IMR-90 (cell line): ENCODE data around the gene FIS1. TPM values are rescaled to one million over a fixed set of nuclear protein-coding genes. Genes with fewer than 3 reads are reported as not detected.

ENCODE experiments used
- ATAC-seq: fragments of 200-7000 bp; cut with Tn5 transposase; 2 replicates; pipeline ENCODE4 v1.9.1; 2020; ENCODE audit warnings: low read depth, mild to moderate bottlenecking, moderate library complexity
- BruUV-seq: library from RNA; stranded (reverse); fragments of 400-500 nt; replicated peaks from 2 replicates; lab custom pipeline; 2021; lab: Mats Ljungman, UMichigan
- CTCF ChIA-PET: fragments of 300-600 bp; formaldehyde crosslinking; extraction: SDS; loops from one replicate; lab custom pipeline; 2021; ENCODE audit warnings: antibody characterized with exemption; lab: Yijun Ruan, JAX
- POLR2A ChIA-PET: fragments of 300-600 bp; sonication (Branson Sonifier 250); formaldehyde crosslinking; loops from one replicate; lab custom pipeline; 2022; ENCODE audit warnings: antibody characterized with exemption; ENCODE audit not compliant: unreplicated experiment; lab: Charles Lee
- DNase-seq: peaks from one replicate; pipeline ENCODE4 v3.0.0; 2013
- H2AFZ ChIP-seq: replicated peaks from 2 replicates; pipeline ENCODE3; 2013; ENCODE audit warnings: low read length, mild to moderate bottlenecking; ENCODE audit not compliant: poor library complexity
- H2AK5ac ChIP-seq: 2 replicates; pipeline ENCODE4 v1.6.1; 2013; ENCODE audit warnings: low read depth, low read length, inconsistent platforms
- H2AK9ac ChIP-seq: replicated peaks from 2 replicates; pipeline ENCODE3; 2013; ENCODE audit warnings: mild to moderate bottlenecking, low read depth, low read length, moderate library complexity; ENCODE audit not compliant: poor library complexity
- H2BK120ac ChIP-seq: 2 replicates; pipeline ENCODE4 v1.6.1; 2013; ENCODE audit warnings: low read depth, low read length, inconsistent platforms
- H2BK15ac ChIP-seq: 3 replicates; pipeline ENCODE4 v1.6.1; 2013; ENCODE audit warnings: low read depth, low read length, inconsistent platforms
- H2BK20ac ChIP-seq: 2 replicates; pipeline ENCODE4 v1.6.1; 2013; ENCODE audit warnings: low read depth, mild to moderate bottlenecking, inconsistent platforms, low read length, moderate library complexity
- H2BK5ac ChIP-seq: 2 replicates; pipeline ENCODE4 v1.6.1; 2013; ENCODE audit warnings: mild to moderate bottlenecking, low read depth, low read length, inconsistent platforms; ENCODE audit not compliant: poor library complexity, severe bottlenecking
- H3K14ac ChIP-seq: replicated peaks from 2 replicates; pipeline ENCODE4 v1.6.1; 2013; ENCODE audit warnings: low read depth, low read length, inconsistent platforms
- H3K18ac ChIP-seq: 2 replicates; pipeline ENCODE4 v1.6.1; 2013; ENCODE audit warnings: low read depth, low read length, control low read depth
- H3K23ac ChIP-seq: 2 replicates; pipeline ENCODE4 v1.6.1; 2013; ENCODE audit warnings: low read depth, low read length, inconsistent platforms
- H3K27ac ChIP-seq: 2 replicates; pipeline ENCODE4 v1.5.1; 2013; ENCODE audit warnings: mild to moderate bottlenecking, control low read depth, low read length; ENCODE audit not compliant: insufficient read depth
- H3K27me3 ChIP-seq: 2 replicates; pipeline ENCODE4 v1.6.1; 2013; ENCODE audit warnings: low read length; ENCODE audit not compliant: control insufficient read depth, insufficient read depth
- H3K36me3 ChIP-seq: 2 replicates; pipeline ENCODE4 v1.6.1; 2013; ENCODE audit warnings: low read length, mixed read lengths; ENCODE audit not compliant: control insufficient read depth, insufficient read depth
- H3K4ac ChIP-seq: 2 replicates; pipeline ENCODE4 v1.6.1; 2013; ENCODE audit warnings: low read depth, low read length, inconsistent platforms
- H3K4me1 ChIP-seq: 2 replicates; pipeline ENCODE4 v1.6.1; 2013; ENCODE audit warnings: low read length, mixed read lengths; ENCODE audit not compliant: control insufficient read depth, insufficient read depth
- H3K4me2 ChIP-seq: 2 replicates; pipeline ENCODE4 v1.6.1; 2013; ENCODE audit warnings: low read depth, mild to moderate bottlenecking, control low read depth, low read length, moderate library complexity
- H3K4me3 ChIP-seq: 2 replicates; pipeline ENCODE4 v1.5.1; 2013; ENCODE audit warnings: low read depth, mild to moderate bottlenecking, control low read depth, low read length, moderate library complexity; ENCODE audit not compliant: insufficient read depth
- H3K56ac ChIP-seq: 2 replicates; pipeline ENCODE4 v1.6.1; 2013; ENCODE audit warnings: low read length, inconsistent platforms; ENCODE audit not compliant: insufficient read depth; ENCODE audit errors: extremely low read depth
- H3K79me1 ChIP-seq, 2 experiments: 2 replicates each; pipeline ENCODE4 v1.6.1; 2013; ENCODE audit warnings: low read length in 2 of 2, inconsistent platforms in 1 of 2, low read depth in 1 of 2
- H3K9ac ChIP-seq: 2 replicates; pipeline ENCODE4 v1.6.1; 2013; ENCODE audit warnings: low read depth, low read length, control low read depth
- H3K9me1 ChIP-seq: 2 replicates; pipeline ENCODE4 v1.6.1; 2013; ENCODE audit warnings: low read length, inconsistent platforms; ENCODE audit not compliant: insufficient read depth
- H3K9me3 ChIP-seq: 2 replicates; pipeline ENCODE4 v1.6.1; 2013; ENCODE audit warnings: low read length; ENCODE audit not compliant: control insufficient read depth, insufficient read depth
- H4K20me1 ChIP-seq: 2 replicates; pipeline ENCODE4 v1.6.1; 2013; ENCODE audit warnings: low read length, inconsistent platforms; ENCODE audit not compliant: insufficient read depth
- H4K5ac ChIP-seq: 2 replicates; pipeline ENCODE4 v1.6.1; 2013; ENCODE audit warnings: mild to moderate bottlenecking, low read depth, low read length, control low read depth
- H4K8ac ChIP-seq, 2 experiments: 2 replicates each; pipeline ENCODE4 v1.6.1; 2013; ENCODE audit warnings: low read depth in 2 of 2, low read length in 2 of 2, control low read depth in 1 of 2, inconsistent platforms in 1 of 2
- H4K91ac ChIP-seq: 2 replicates; pipeline ENCODE4 v1.6.1; 2013; ENCODE audit warnings: low read depth, low read length, inconsistent platforms; ENCODE audit not compliant: insufficient read depth
- BHLHE40 ChIP-seq: fragments of 150-350 bp; IDR thresholded peaks from 2 replicates; pipeline ENCODE4 v1.6.1; 2016; ENCODE audit warnings: mild to moderate bottlenecking, low read depth, low read length
- MAFK ChIP-seq: IDR thresholded peaks from 2 replicates; pipeline ENCODE4 v1.6.1; 2012; ENCODE audit warnings: low read depth, low read length, improper control_type of control experiment
- WGBS, 2 experiments: methylation state at CpG; one replicate each; pipeline versions ENCODE4 v1.1.5 to v1.1.7; 2013; ENCODE audit warnings: missing lambda C conversion rate in 2 of 2; ENCODE audit not compliant: insufficient read length in 1 of 2; ENCODE audit errors: extremely low coverage in 2 of 2; 5-methylcytosine and 5-hydroxymethylcytosine counted together
- dilution Hi-C: fragments of 300-500 bp; cut with HindIII; formaldehyde crosslinking; loops from one replicate; pipeline ENCODE4 v1.14.3; 2018; ENCODE audit warnings: low sequenced_read_pairs; ENCODE audit not compliant: unreplicated experiment
- in situ Hi-C: fragments of 300-500 bp; cut with MboI; formaldehyde crosslinking; loops from 3 replicates; pipeline ENCODE4 v1.14.3; 2019; ENCODE audit warnings: low sequenced_read_pairs, inconsistent platforms, mixed read lengths
- intact Hi-C: fragments of 100-400 bp; cut with micrococcal nuclease; formaldehyde crosslinking; loops from 2 replicates; pipeline ENCODE4 v1.10.0; 2022
- polyA plus RNA-seq, 3 experiments: library from polyadenylated mRNA; depleted of rRNA; stranded (reverse); fragments of >200 nt; gene quantifications; 2 replicates each; pipeline ENCODE4 v1.2.3, GENCODE V29; 2012; ENCODE audit warnings: low replicate concordance in 1 of 3
- total RNA-seq: library from RNA; depleted of rRNA; stranded (reverse); fragments of >200 nt; gene quantifications from 2 replicates; pipeline ENCODE4 v1.2.3, GENCODE V29; 2012

Gene FIS1
- total and polyA plus RNA-seq, 2 of the 4 experiments (the other 2 are of a cell fraction) = 293 to 489 TPM

- no peak overlapping the region for H3K9ac ChIP-seq
- intact Hi-C loops = no loop called here
- H3K27me3 ChIP-seq = no peaks in the 10 kb centered on the region
- H3K4me3 ChIP-seq = no peak overlapping the region
- no peak overlapping the region for H3K23ac ChIP-seq
- H3K27ac ChIP-seq = no peak overlapping the region
- no peak overlapping the region for H2AK9ac ChIP-seq
- no peak overlapping the region for H4K8ac ChIP-seq
- H3K4ac ChIP-seq = no peak overlapping the region
- no peak overlapping the region for H4K91ac ChIP-seq
- no peak overlapping the region for H3K4me2 ChIP-seq
- H2BK20ac ChIP-seq = no peak overlapping the region
- no peak overlapping the region for H2BK5ac ChIP-seq
- ChIA-PET POLR2A (no interaction called here), CTCF (no interaction called here)
- H2BK15ac ChIP-seq = no peak overlapping the region
- no peak overlapping the region for H3K56ac ChIP-seq
- peaks cover 7% of the 10 kb centered on the region for H3K9me1 ChIP-seq
- 96% methylated on average over 3 of the region's 9 CpGs; no CpG with 5 or more reads in 1 of the 2 experiments for WGBS, 2 experiments
- no peak overlapping the region for H2AFZ ChIP-seq
- peaks cover 8% of the 10 kb centered on the region for H4K20me1 ChIP-seq
- no peaks in the 10 kb centered on the region; the same call in 1 of the 2 replicates for H3K4me1 ChIP-seq
- no peak overlapping the region for H3K18ac ChIP-seq
- H2BK120ac ChIP-seq = no peak overlapping the region
- TF ChIP-seq MAFK (peak; percentile 67), BHLHE40 (no peak)
- H3K9me3 ChIP-seq = no peaks in the 10 kb centered on the region
- in situ Hi-C loops = no loop called here
- H3K36me3 ChIP-seq = peaks cover 39% of the 10 kb centered on the region
- no peak overlapping the region for H3K14ac ChIP-seq
- no peak overlapping the region for H4K5ac ChIP-seq
- DNase-seq (no peak), ATAC-seq (no peak)
- dilution Hi-C loops = no loop called here
- BruUV-seq = no TSS peak
- H2AK5ac ChIP-seq = no peak overlapping the region
- peaks cover 0 to 7% of the 10 kb centered on the region in 2 experiments; a peak in 3 of 4 replicates for H3K79me1 ChIP-seq
These were observed 18.2 kb downstream of the FIS1 start for GRCh38 chr7:101226721-101227120.
